HepG2 (cell line): ENCODE results near the gene HEMK1. TPM values are rescaled to one million over a fixed set of nuclear protein-coding genes. Genes with fewer than 3 reads are reported as not detected.

Experiments
- CSRNP1 ChIP-seq: sonication (generic); formaldehyde crosslinking; IDR thresholded peaks from 2 replicates; pipeline ENCODE4 v1.8.1; 2023; ENCODE audit warnings: mild to moderate bottlenecking, missing genetic modification reagents
- JUN ChIP-seq: sonication (generic); formaldehyde crosslinking; IDR thresholded peaks from 2 replicates; pipeline ENCODE4 v1.4.0; 2020; ENCODE audit warnings: mild to moderate bottlenecking, missing genetic modification reagents
- NFKB2 ChIP-seq: sonication (generic); formaldehyde crosslinking; IDR thresholded peaks from 2 replicates; pipeline ENCODE4 v1.4.0; 2020; ENCODE audit warnings: missing genetic modification reagents, borderline replicate concordance
- SNAI1 ChIP-seq: sonication (generic); formaldehyde crosslinking; IDR thresholded peaks from 2 replicates; pipeline ENCODE4 v1.5.0; 2020; ENCODE audit warnings: mild to moderate bottlenecking, missing genetic modification reagents, borderline replicate concordance
- ZFP36L2 ChIP-seq: sonication (generic); formaldehyde crosslinking; IDR thresholded peaks from 2 replicates; pipeline ENCODE4 v1.4.0; 2020; ENCODE audit warnings: missing genetic modification reagents
- ZNF207 ChIP-seq: fragments of 450-650 bp; IDR thresholded peaks from 2 replicates; pipeline ENCODE4 v1.6.1; 2016; ENCODE audit warnings: antibody characterized with exemption, borderline replicate concordance
- ZNF460 ChIP-seq: sonication (generic); formaldehyde crosslinking; IDR thresholded peaks from 2 replicates; pipeline ENCODE4 v1.5.1; 2020; ENCODE audit warnings: missing genetic modification reagents, mild to moderate bottlenecking, borderline replicate concordance
- ZNF800 ChIP-seq: sonication (generic); formaldehyde crosslinking; IDR thresholded peaks from 2 replicates; pipeline ENCODE4 v1.4.0; 2020; ENCODE audit warnings: missing genetic modification reagents
- ZSCAN20 ChIP-seq: sonication (generic); formaldehyde crosslinking; IDR thresholded peaks from 2 replicates; pipeline ENCODE4 v1.4.0; 2020; ENCODE audit warnings: missing genetic modification reagents, mild to moderate bottlenecking, borderline replicate concordance
- ZSCAN22 ChIP-seq: sonication (generic); formaldehyde crosslinking; IDR thresholded peaks from 2 replicates; pipeline ENCODE4 v1.4.0; 2020; ENCODE audit warnings: mild to moderate bottlenecking, missing genetic modification reagents
- polyA plus RNA-seq, 8 experiments: library from polyadenylated mRNA; depleted of rRNA in 3 of 8; stranded (reverse) in 7 of 8; unstranded in 1 of 8; fragments of >200 nt; fragmentation: Illumina TruSeq in 4 of 8; extraction: Trizol in 4 of 8; gene quantifications; 2 replicates each; pipeline versions ENCODE4 v1.2.1 to v1.2.3, GENCODE V29; 2011 to 2016; ENCODE audit warnings: low read depth in 4 of 8, missing spikeins in 1 of 8, mixed read lengths in 1 of 8; ENCODE audit not compliant: insufficient read depth in 1 of 8
- total RNA-seq, 5 experiments: library from RNA; depleted of rRNA; stranded (reverse); fragments of >200 nt; fragmentation: Illumina TruSeq; extraction: Trizol; gene quantifications; 2 replicates each; pipeline ENCODE4 v1.2.3, GENCODE V29; 2016; ENCODE audit warnings: low read depth in 1 of 5
- TF ChIP-seq, protein P1 (sequence below): IDR thresholded peaks from 2 replicates; pipeline ENCODE4 v1.6.1; 2016
- TF ChIP-seq, protein P2 (sequence below): IDR thresholded peaks from 2 replicates; pipeline ENCODE4 v1.6.1; 2016; ENCODE audit warnings: low read depth, missing genetic modification reagents, missing compliant biosample characterization
- TF ChIP-seq, protein P3 (sequence below): sonication (generic); formaldehyde crosslinking; IDR thresholded peaks from 2 replicates; pipeline ENCODE4; 2020; ENCODE audit warnings: missing genetic modification reagents, mild to moderate bottlenecking, borderline replicate concordance

Gene HEMK1
- total and polyA plus RNA-seq, 2 of the 13 experiments (the other 11 are each of a cell fraction or from before 2014, with no cell fraction given), result 9.8 to 12.6 TPM

- TF ChIP-seq, protein P1, sequence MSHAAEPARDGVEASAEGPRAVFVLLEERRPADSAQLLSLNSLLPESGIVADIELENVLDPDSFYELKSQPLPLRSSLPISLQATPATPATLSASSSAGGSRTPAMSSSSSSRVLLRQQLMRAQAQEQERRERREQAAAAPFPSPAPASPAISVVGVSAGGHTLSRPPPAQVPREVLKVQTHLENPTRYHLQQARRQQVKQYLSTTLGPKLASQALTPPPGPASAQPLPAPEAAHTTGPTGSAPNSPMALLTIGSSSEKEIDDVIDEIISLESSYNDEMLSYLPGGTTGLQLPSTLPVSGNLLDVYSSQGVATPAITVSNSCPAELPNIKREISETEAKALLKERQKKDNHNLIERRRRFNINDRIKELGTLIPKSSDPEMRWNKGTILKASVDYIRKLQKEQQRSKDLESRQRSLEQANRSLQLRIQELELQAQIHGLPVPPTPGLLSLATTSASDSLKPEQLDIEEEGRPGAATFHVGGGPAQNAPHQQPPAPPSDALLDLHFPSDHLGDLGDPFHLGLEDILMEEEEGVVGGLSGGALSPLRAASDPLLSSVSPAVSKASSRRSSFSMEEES, result peak; percentile 70; the same call in 1 of the 2 replicates
- TF ChIP-seq SNAI1 (0 out of 2 replicates have a peak, but pooled peaks have one; percentile 33), ZFP36L2 (CRISPR knock-in tag) (0 out of 2 replicates have a peak, but pooled peaks have one; percentile 9), ZSCAN22 (CRISPR knock-in tag) (no peak; the same call in 1 of the 2 replicates), ZNF207 (no peak), ZSCAN20 (peak; percentile 66; the same call in 1 of the 2 replicates), ZNF800 (CRISPR knock-in tag) (peak; percentile 99), CSRNP1 (peak; percentile 95), NFKB2 (CRISPR knock-in tag) (peak; percentile 83; the same call in 1 of the 2 replicates), JUN (0 out of 2 replicates have a peak, but pooled peaks have one; percentile 24), ZNF460 (CRISPR knock-in tag) (no peak; the same call in 1 of the 2 replicates)
- TF ChIP-seq, protein P2, sequence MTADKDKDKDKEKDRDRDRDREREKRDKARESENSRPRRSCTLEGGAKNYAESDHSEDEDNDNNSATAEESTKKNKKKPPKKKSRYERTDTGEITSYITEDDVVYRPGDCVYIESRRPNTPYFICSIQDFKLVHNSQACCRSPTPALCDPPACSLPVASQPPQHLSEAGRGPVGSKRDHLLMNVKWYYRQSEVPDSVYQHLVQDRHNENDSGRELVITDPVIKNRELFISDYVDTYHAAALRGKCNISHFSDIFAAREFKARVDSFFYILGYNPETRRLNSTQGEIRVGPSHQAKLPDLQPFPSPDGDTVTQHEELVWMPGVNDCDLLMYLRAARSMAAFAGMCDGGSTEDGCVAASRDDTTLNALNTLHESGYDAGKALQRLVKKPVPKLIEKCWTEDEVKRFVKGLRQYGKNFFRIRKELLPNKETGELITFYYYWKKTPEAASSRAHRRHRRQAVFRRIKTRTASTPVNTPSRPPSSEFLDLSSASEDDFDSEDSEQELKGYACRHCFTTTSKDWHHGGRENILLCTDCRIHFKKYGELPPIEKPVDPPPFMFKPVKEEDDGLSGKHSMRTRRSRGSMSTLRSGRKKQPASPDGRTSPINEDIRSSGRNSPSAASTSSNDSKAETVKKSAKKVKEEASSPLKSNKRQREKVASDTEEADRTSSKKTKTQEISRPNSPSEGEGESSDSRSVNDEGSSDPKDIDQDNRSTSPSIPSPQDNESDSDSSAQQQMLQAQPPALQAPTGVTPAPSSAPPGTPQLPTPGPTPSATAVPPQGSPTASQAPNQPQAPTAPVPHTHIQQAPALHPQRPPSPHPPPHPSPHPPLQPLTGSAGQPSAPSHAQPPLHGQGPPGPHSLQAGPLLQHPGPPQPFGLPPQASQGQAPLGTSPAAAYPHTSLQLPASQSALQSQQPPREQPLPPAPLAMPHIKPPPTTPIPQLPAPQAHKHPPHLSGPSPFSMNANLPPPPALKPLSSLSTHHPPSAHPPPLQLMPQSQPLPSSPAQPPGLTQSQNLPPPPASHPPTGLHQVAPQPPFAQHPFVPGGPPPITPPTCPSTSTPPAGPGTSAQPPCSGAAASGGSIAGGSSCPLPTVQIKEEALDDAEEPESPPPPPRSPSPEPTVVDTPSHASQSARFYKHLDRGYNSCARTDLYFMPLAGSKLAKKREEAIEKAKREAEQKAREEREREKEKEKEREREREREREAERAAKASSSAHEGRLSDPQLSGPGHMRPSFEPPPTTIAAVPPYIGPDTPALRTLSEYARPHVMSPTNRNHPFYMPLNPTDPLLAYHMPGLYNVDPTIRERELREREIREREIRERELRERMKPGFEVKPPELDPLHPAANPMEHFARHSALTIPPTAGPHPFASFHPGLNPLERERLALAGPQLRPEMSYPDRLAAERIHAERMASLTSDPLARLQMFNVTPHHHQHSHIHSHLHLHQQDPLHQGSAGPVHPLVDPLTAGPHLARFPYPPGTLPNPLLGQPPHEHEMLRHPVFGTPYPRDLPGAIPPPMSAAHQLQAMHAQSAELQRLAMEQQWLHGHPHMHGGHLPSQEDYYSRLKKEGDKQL, result 0 out of 2 replicates have a peak, but pooled peaks have one; percentile 30
- TF ChIP-seq, protein P3, sequence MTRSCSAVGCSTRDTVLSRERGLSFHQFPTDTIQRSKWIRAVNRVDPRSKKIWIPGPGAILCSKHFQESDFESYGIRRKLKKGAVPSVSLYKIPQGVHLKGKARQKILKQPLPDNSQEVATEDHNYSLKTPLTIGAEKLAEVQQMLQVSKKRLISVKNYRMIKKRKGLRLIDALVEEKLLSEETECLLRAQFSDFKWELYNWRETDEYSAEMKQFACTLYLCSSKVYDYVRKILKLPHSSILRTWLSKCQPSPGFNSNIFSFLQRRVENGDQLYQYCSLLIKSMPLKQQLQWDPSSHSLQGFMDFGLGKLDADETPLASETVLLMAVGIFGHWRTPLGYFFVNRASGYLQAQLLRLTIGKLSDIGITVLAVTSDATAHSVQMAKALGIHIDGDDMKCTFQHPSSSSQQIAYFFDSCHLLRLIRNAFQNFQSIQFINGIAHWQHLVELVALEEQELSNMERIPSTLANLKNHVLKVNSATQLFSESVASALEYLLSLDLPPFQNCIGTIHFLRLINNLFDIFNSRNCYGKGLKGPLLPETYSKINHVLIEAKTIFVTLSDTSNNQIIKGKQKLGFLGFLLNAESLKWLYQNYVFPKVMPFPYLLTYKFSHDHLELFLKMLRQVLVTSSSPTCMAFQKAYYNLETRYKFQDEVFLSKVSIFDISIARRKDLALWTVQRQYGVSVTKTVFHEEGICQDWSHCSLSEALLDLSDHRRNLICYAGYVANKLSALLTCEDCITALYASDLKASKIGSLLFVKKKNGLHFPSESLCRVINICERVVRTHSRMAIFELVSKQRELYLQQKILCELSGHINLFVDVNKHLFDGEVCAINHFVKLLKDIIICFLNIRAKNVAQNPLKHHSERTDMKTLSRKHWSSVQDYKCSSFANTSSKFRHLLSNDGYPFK (CRISPR knock-in tag), result peak; percentile 72
These were observed 42.3 kb downstream of the HEMK1 start, which contains the start of gene CISH (continued) for GRCh38 chr3:50611464-50612233.
